GM11168 (cell line): Measurements from ENCODE around the gene BEND5.

ENCODE experiments used
- in situ Hi-C: fragments of 300-500 bp; cut with MboI; formaldehyde crosslinking; loops from one replicate; pipeline ENCODE4 v1.12.0; 2022; ENCODE audit warnings: low sequenced_read_pairs; ENCODE audit not compliant: unreplicated experiment

Gene BEND5

GRCh38 chr1:48687282-48688045, 89.2 kb downstream of the BEND5 start:
- in situ Hi-C loops = no loop called here

GRCh38 chr1:48686159-48686558, 90.5 kb downstream of the BEND5 start:
- in situ Hi-C loops = no loop called here

GRCh38 chr1:48684381-48684780, 92.3 kb downstream of the BEND5 start:
- in situ Hi-C loops = no loop called here

DNA sequence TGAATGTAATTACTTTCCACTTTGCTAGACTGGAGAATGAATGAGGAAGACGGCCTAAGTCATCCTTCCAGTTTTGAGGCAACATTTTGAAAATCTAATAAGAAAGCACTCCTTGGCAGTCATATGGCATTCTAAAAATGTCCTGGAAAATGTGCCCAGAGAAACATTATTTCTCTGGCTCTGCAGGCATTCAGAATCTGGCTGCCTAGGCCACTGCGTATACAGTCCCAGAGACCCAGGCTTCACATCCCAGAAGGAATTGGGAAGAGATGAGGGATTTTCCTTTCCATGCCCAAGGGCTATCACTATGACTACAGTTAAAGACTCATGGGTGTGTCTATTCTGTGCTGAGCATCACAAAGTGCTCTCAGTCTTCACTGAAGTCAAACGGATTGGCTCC, 92.9 kb downstream of the BEND5 start:
- in situ Hi-C loops = no loop called here

DNA sequence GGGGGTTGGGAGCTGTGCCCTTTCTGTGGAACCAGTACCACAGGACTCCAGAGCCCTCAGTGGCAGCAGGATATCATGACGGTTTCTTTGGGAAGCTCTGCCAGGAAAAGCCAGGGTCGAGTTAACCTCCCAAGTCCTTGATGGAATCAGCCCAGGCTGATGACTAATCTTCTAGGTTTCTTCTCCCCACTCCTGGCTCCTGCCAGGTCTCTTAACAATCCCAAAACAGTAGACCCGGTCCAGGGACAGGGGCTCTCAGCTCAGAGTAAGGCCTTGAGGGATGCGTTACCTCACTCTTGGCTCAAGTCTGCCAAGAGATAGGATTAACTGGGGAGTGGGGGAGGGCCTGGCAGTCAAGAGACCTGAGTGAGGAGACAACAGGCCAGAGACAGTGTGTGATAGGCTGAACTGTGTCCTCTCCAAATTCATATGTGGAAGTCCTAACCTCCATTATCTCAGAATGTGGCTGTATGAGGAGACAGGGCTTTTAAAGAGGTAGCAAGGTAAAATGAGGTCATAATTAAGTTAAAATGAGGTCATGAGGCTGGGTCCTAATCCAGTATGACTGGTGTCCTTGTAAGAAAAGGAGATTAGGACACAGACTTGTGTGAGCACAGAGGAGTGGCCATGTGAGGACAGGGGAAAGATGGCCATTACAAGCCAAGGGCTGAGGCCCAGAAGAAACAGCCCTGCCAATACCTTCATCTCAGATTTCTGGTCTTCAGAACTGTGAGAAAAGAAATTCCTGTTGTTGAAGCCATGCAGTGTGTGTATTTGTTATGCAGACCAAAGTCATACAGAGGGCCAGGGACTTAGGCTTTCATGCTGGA, 95.0 kb downstream of the BEND5 start:
- in situ Hi-C loops = no loop called here

GRCh38 chr1:48680411-48681035, 96.2 kb downstream of the BEND5 start:
- in situ Hi-C loops = no loop called here

DNA sequence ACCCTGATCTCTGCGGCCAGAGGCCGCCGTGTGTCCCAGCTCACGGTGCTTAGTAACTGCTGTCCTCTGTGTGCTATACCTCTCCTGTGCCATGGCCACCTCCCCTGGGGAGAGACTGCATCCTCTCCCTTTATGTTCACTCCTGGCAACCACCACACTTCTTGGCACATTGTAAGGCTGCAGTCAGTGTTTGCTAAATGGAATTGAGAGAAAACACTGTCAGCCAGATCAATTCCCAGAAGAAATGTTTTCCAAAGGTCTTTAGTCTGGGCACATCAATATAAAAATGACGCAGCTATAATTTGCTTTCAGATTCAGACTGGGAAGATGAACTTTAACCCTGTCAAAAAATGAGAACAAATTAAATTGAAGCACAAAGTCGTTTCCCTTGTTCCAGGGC, 96.8 kb downstream of the BEND5 start:
- in situ Hi-C loops = no loop called here

DNA sequence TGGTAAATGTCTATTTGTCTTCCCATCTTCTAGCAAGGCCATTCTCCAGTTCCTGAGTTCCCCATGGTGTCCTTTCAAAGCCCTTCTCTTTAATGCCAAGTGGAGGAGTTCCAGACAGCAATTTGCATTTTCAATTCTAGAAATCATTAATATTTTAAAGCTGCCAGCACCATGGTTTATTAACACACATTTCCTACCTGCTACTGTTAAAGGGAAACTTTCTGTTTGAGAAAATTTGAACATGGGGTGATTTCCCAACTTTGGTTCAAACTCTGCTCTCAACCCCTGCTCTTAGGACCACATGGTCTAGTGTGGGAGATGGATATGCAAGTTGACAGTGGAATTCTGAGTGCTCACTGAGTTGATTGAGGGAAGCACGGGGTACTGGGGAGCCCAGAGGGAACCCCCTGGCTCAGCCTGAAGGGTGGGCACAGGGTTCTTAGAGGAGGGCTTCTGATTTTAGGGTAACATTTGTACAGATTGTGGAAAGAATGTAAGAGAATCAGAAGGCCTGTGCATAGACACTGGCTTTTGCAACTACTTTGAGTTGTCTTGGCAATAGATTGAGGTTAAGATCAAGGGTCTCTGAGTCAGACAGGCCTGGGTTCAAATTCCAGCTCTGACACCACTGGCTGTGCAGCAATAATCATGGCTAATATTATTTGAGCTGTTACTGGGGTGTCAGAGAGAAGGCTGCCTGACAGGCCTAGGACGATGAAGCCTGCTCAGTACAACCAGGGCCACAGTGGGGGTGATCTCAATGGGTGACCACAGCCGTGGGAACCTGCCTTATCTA, 97.8 kb downstream of the BEND5 start:
- in situ Hi-C loops = no loop called here
